HG03558 (cell line): ENCODE data around the gene MIDN.
"Not testable (repeated sequence)": the region's sequence is repeated elsewhere in the genome, so short reads cannot be mapped to it uniquely, and the experiment has no call there.

Source experiments
- ATAC-seq: cut with Tn5 transposase; IDR thresholded peaks from one replicate; pipeline ENCODE4 v1.9.1; 2021; ENCODE audit warnings: moderate number of reproducible peaks; ENCODE audit not compliant: unreplicated experiment; ENCODE audit errors: extremely low read depth

MIDN gene

GRCh38 chr19:1290196-1290702 is 41.9 kb downstream of the MIDN start:
- ATAC-seq = no peak

- no peak for ATAC-seq
These were observed 42.6 kb downstream of the MIDN start for GRCh38 chr19:1290703-1291651.

- ATAC-seq = no peak
These were observed 43.5 kb downstream of the MIDN start for GRCh38 chr19:1291761-1292418.

- no peak for ATAC-seq
These were observed 44.2 kb downstream of the MIDN start for GRCh38 chr19:1292419-1293151.

- no peak for ATAC-seq
These were observed 45.6 kb downstream of the MIDN start for GRCh38 chr19:1293782-1294604.

- ATAC-seq = no peak
These were observed 46.3 kb downstream of the MIDN start for GRCh38 chr19:1294688-1295087.

- no peak for ATAC-seq
These were observed 47.0 kb downstream of the MIDN start for GRCh38 chr19:1295169-1296012.

GRCh38 chr19:1296078-1296477 is 47.7 kb downstream of the MIDN start:
- ATAC-seq = no peak

GRCh38 chr19:1296575-1297271 is 48.3 kb downstream of the MIDN start:
- ATAC-seq = no peak

GRCh38 chr19:1298235-1298634 is 49.9 kb downstream of the MIDN start:
- no peak for ATAC-seq

- no peak for ATAC-seq
These were observed 51.4 kb downstream of the MIDN start for GRCh38 chr19:1299801-1300200.

GRCh38 chr19:1300744-1301490 is 52.5 kb downstream of the MIDN start:
- ATAC-seq = no peak

- ATAC-seq = no peak
These were observed 54.3 kb downstream of the MIDN start for GRCh38 chr19:1302533-1303239.

- ATAC-seq = no peak
These were observed 56.0 kb downstream of the MIDN start for GRCh38 chr19:1304197-1304924.

GRCh38 chr19:1305354-1305753 is 57.0 kb downstream of the MIDN start:
- ATAC-seq = not testable (repeated sequence)

GRCh38 chr19:1307320-1307719 is 58.9 kb downstream of the MIDN start:
- ATAC-seq = no peak
